BJ (cell line): ENCODE data around the gene OR1L6. TPM values are rescaled to one million over a fixed set of nuclear protein-coding genes. Genes with fewer than 3 reads are reported as not detected.

Experiments used
- CTCF ChIA-PET: fragments of 350-600 bp; formaldehyde crosslinking; extraction: SDS; loops from one replicate; lab custom pipeline; 2021; ENCODE audit warnings: antibody characterized with exemption, inconsistent platforms; lab: Yijun Ruan, JAX
- POLR2A ChIA-PET: fragments of 300-600 bp; sonication (Branson Sonifier 250); formaldehyde crosslinking; extraction: SDS; loops from one replicate; lab custom pipeline; 2021; ENCODE audit warnings: antibody characterized with exemption; lab: Charles Lee
- DNase-seq: peaks from one replicate; pipeline ENCODE4 v3.0.0-alpha.2; 2011; ENCODE audit warnings: low read depth
- H3K27me3 ChIP-seq: 2 replicates; pipeline ENCODE4 v1.6.0; 2011; ENCODE audit warnings: low read length; ENCODE audit not compliant: control insufficient read depth, insufficient read depth
- H3K36me3 ChIP-seq: 2 replicates; pipeline ENCODE4 v1.5.1; 2011; ENCODE audit warnings: low read length; ENCODE audit not compliant: control insufficient read depth, insufficient read depth
- H3K4me3 ChIP-seq: 2 replicates; pipeline ENCODE4 v1.5.1; 2011; ENCODE audit warnings: low read depth, mild to moderate bottlenecking, control low read depth, low read length
- polyA minus RNA-seq: library from RNA; depleted of rRNA, polyadenylated mRNA; stranded (reverse); fragments of >200 nt; gene quantifications from 2 replicates; pipeline ENCODE4 v1.2.3, GENCODE V29; 2011; rRNA and poly(A)+ RNA removed
- polyA plus RNA-seq: library from polyadenylated mRNA; depleted of rRNA; stranded (reverse); fragments of >200 nt; gene quantifications from 2 replicates; pipeline ENCODE4 v1.2.3, GENCODE V29; 2011; rRNA removed
- TF ChIP-seq, protein P1 (sequence below): IDR thresholded peaks from 2 replicates; pipeline ENCODE4 v1.5.1; 2011; ENCODE audit warnings: low read depth, mild to moderate bottlenecking, control low read depth, inconsistent platforms, low read length, moderate library complexity; ENCODE audit not compliant: insufficient read depth

OR1L6 gene, protein sequence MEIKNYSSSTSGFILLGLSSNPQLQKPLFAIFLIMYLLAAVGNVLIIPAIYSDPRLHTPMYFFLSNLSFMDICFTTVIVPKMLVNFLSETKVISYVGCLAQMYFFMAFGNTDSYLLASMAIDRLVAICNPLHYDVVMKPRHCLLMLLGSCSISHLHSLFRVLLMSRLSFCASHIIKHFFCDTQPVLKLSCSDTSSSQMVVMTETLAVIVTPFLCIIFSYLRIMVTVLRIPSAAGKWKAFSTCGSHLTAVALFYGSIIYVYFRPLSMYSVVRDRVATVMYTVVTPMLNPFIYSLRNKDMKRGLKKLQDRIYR
- polyA plus RNA-seq (not detected in 2 replicates), polyA minus RNA-seq (not detected in 2 replicates)

DNA sequence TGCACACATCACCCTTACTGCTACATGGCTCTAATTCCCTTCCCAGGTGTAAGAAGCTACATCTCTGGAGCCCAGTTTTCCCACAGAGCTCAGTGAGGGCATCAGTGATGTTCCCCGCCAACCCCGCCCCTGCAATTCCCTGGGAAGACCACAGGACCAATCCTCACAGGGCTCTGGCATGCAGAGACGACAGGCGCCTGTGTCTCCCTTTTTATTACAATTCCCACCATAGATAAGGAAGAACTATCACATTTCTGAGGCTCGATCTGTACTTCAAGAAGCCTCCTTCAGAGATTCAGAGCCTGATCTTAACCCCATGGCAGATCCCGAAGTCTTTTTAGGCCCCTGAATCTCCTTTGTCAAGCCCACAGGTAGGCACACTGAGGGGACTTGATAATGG is at the start of gene OR1L6:
TSS of gene OR1L6 (plus strand) at position 301 of the 400 bp plus-strand sequence. CDS start 7,545 bp downstream, outside the sequence.
- H3K4me3 ChIP-seq, result no peak within 1 kb of the TSS
- TF ChIP-seq, protein P1, sequence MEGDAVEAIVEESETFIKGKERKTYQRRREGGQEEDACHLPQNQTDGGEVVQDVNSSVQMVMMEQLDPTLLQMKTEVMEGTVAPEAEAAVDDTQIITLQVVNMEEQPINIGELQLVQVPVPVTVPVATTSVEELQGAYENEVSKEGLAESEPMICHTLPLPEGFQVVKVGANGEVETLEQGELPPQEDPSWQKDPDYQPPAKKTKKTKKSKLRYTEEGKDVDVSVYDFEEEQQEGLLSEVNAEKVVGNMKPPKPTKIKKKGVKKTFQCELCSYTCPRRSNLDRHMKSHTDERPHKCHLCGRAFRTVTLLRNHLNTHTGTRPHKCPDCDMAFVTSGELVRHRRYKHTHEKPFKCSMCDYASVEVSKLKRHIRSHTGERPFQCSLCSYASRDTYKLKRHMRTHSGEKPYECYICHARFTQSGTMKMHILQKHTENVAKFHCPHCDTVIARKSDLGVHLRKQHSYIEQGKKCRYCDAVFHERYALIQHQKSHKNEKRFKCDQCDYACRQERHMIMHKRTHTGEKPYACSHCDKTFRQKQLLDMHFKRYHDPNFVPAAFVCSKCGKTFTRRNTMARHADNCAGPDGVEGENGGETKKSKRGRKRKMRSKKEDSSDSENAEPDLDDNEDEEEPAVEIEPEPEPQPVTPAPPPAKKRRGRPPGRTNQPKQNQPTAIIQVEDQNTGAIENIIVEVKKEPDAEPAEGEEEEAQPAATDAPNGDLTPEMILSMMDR, result no peak
- no peak for DNase-seq
- no peaks in the 10 kb centered on the region for H3K36me3 ChIP-seq
- ChIA-PET CTCF (no interaction called here), POLR2A (no interaction called here)
- no peaks in the 10 kb centered on the region for H3K27me3 ChIP-seq

DNA sequence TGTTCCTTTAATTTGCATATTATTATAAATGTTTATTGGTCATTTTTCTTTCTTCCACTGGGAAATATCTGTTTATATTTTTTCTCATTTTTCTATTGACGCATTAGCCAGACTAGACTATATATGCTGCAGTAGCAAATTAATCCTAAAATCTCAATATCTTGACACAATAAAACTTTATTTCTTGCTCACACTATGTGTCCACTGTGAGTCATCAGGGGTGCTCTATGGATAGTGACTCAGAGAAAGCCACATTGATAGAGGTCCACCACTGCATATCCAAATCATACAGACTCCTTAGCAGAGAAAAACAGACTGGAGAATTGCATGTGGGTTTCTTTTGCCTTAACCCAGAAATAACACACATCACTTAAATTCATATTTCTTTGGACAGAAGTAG is 46.4 kb upstream of the OR1L6 start:
- ChIA-PET CTCF (no interaction called here), POLR2A (no interaction called here)
- TF ChIP-seq, protein P1, result no peak
- Histone ChIP-seq H3K4me3 (no peak overlapping the region), H3K27me3 (no peaks in the 10 kb centered on the region), H3K36me3 (no peaks in the 10 kb centered on the region)
- no peak for DNase-seq

DNA sequence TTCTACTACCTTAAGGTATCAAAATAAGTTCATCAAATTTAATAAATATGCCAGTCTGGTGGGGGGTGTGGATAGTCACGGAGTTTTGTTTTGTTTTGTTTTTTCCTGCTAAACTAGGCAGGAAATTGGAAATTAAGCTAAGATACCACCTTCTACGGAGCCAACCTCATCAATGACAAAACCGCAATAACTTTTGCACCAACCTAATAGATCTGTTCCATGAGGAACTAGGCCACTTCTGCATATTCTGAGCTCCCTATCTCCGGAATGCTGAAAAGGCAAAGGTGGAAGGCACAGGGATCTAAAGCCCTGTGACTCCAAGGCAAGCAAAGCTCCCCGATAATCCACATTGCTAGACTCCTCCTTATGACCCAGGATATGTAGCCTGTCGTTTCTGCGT is 24.1 kb upstream of the OR1L6 start:
- ChIA-PET CTCF (interaction anchor here (1.7 kb wide), 1 partner anchor 13 kb away, joined by 3 read pairs; no protein-coding TSS in a partner anchor), POLR2A (no interaction called here)
- DNase-seq, result no peak
- TF ChIP-seq, protein P1, result no peak
- Histone ChIP-seq H3K4me3 (no peak overlapping the region), H3K27me3 (no peaks in the 10 kb centered on the region), H3K36me3 (no peaks in the 10 kb centered on the region)

DNA sequence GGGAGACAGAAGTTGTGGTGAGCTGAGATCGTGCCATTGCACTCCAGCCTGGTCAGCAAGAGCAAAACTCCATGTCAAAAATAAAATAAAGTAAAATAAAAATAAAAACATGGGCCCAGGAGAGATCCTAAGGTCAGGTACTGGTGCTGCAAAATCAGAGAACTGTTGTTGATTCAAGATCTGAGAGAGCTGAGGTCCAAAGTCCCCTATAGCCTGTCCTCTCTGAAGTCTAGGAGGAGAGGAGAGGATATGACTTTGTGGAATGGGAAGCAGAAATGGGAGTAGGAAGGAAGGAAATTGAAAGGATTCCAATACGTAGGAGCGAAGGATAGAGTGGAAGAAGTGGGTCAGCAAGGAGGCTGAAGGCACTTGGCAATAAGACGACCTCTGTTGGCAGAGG is 22.9 kb upstream of the OR1L6 start:
- DNase-seq, result no peak
- TF ChIP-seq, protein P1, result no peak
- CTCF ChIA-PET, result interaction anchor here (0.6 kb wide), 1 partner anchor 25 kb away, joined by 3 read pairs; no protein-coding TSS in a partner anchor
- Histone ChIP-seq H3K4me3 (no peak overlapping the region), H3K27me3 (no peaks in the 10 kb centered on the region), H3K36me3 (no peaks in the 10 kb centered on the region)
- POLR2A ChIA-PET, result no interaction called here

DNA sequence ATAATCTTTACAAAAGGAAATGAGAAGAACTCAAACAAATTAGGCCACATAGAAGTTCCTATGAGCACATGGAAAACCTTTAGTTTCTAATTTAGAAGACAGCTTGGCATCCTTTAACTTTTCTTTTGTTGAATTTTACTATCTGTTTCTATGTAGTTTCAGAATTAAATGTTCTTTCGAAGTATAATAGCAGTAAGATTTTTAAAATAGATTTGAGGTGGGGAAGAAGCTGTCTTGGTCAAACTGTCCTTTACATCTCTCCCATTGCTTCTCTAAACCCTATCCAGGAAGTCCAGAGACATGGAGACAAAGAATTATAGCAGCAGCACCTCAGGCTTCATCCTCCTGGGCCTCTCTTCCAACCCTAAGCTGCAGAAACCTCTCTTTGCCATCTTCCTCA is 18.4 kb upstream of the OR1L6 start, which contains the start of gene OR1L4:
TSS of gene OR1L4 (plus strand) at position 301 of the 400 bp plus-strand sequence. CDS start at position 301, 0 bp downstream.
- Histone ChIP-seq H3K4me3 (no peak within 1 kb of the TSS), H3K36me3 (no peaks in the 10 kb centered on the region), H3K27me3 (no peaks in the 10 kb centered on the region)
- POLR2A ChIA-PET, result no interaction called here
- TF ChIP-seq, protein P1, result no peak
- CTCF ChIA-PET, result no interaction called here
- DNase-seq, result no peak
